GM10266 (cell line): ENCODE measurements around the gene PROKR2.

Source experiments
- DNase-seq: peaks from one replicate; pipeline ENCODE4 v3.0.0; 2012; ENCODE audit errors: extremely low spot score
- CTCF ChIP-seq: IDR thresholded peaks from 2 replicates; pipeline ENCODE4 v1.5.1; 2012; ENCODE audit warnings: mild to moderate bottlenecking, low read depth; ENCODE audit not compliant: control insufficient read depth, insufficient read depth; ENCODE audit errors: missing control alignments

The PROKR2 gene

GRCh38 chr20:5356941-5357340, 40.2 kb upstream of the PROKR2 start:
- no peak for TF ChIP-seq CTCF
- no peak for DNase-seq

- DNase-seq, result no peak
- TF ChIP-seq CTCF, result no peak
Observed at GRCh38 chr20:5354901-5355300, 38.1 kb upstream of the PROKR2 start.

- no peak for DNase-seq
- no peak for TF ChIP-seq CTCF
Observed at GRCh38 chr20:5353624-5354496, 37.1 kb upstream of the PROKR2 start.

- DNase-seq, result no peak
- no peak for TF ChIP-seq CTCF
Observed at GRCh38 chr20:5349448-5349847, 32.7 kb upstream of the PROKR2 start.

- TF ChIP-seq CTCF, result no peak
- no peak for DNase-seq
Observed at GRCh38 chr20:5342021-5342420, 25.3 kb upstream of the PROKR2 start.

GRCh38 chr20:5331340-5331739, 14.6 kb upstream of the PROKR2 start:
- no peak for TF ChIP-seq CTCF
- no peak for DNase-seq

GRCh38 chr20:5328268-5328667, 11.5 kb upstream of the PROKR2 start:
- TF ChIP-seq CTCF, result no peak
- DNase-seq, result no peak
